Neural crest cell (in vitro differentiated cells): ENCODE results near the gene ADSS2. TPM values are rescaled to one million over a fixed set of nuclear protein-coding genes. Genes with fewer than 3 reads are reported as not detected.
"Not testable (repeated sequence)": the region's sequence is repeated elsewhere in the genome, so short reads cannot be mapped to it uniquely, and the experiment has no call there.

Experiments used
- DNase-seq: peaks from one replicate; pipeline ENCODE4 v3.0.0; 2021; ENCODE audit warnings: low read depth, mixed read lengths, low spot score
- H3K27ac Mint-ChIP-seq: one replicate; pipeline ENCODE4 v1.8.0; 2021; ENCODE audit warnings: mild to moderate bottlenecking, mixed read lengths; ENCODE audit not compliant: unreplicated experiment
- H3K27me3 Mint-ChIP-seq: 2 replicates; pipeline ENCODE4 v1.8.0; 2021; ENCODE audit warnings: low read depth, mild to moderate bottlenecking, mixed read lengths
- H3K36me3 Mint-ChIP-seq: 2 replicates; pipeline ENCODE4 v1.8.0; 2021; ENCODE audit warnings: low read depth, mild to moderate bottlenecking, mixed read lengths
- H3K4me1 Mint-ChIP-seq: 2 replicates; pipeline ENCODE4 v1.8.0; 2021; ENCODE audit warnings: mixed read lengths
- H3K4me3 Mint-ChIP-seq: one replicate; pipeline ENCODE4 v1.8.0; 2021; ENCODE audit warnings: mild to moderate bottlenecking, mixed read lengths
- H3K9me3 Mint-ChIP-seq: 2 replicates; pipeline ENCODE4 v1.8.0; 2021; ENCODE audit warnings: mixed read lengths
- total RNA-seq: library from RNA; stranded (reverse); gene quantifications from 2 replicates; pipeline ENCODE4 v1.2.1, GENCODE V29; 2021
- TF ChIP-seq, protein P1 (sequence below): fragments of 200-600 bp; sonication (generic); conservative IDR thresholded peaks from 2 replicates; pipeline ENCODE4 v1.5.0; 2021; ENCODE audit warnings: antibody characterized with exemption, mild to moderate bottlenecking

ADSS2 gene
- total RNA-seq, 1 donor from 2014 or later, result 66.2 TPM

DNA sequence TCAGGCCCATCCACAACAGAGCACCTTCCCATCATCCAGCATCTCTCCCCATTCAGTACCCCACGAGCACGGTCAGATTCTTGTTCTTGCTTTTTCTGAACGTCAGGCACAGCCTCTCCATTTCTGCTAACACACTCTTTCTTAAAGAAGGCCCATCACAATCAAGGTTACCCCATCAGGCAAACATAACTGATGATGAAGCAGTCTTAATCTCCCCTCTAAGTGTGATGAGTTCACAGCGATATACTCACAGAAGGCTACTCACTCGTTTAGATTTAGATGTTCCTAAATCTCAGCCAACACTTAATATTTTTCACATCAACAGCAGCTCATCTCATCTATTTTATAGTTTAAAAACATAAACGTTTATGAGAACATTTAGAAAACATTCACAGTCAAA is 75.6 kb downstream of the ADSS2 start:
- Mint-ChIP-seq H3K4me3 (no peak overlapping the region), H3K4me1 (no peaks in the 10 kb centered on the region), H3K36me3 (no peaks in the 10 kb centered on the region), H3K27ac (no peak overlapping the region), H3K27me3 (no peaks in the 10 kb centered on the region), H3K9me3 (peaks cover 3% of the 10 kb centered on the region)
- DNase-seq, result no peak
- TF ChIP-seq, protein P1, sequence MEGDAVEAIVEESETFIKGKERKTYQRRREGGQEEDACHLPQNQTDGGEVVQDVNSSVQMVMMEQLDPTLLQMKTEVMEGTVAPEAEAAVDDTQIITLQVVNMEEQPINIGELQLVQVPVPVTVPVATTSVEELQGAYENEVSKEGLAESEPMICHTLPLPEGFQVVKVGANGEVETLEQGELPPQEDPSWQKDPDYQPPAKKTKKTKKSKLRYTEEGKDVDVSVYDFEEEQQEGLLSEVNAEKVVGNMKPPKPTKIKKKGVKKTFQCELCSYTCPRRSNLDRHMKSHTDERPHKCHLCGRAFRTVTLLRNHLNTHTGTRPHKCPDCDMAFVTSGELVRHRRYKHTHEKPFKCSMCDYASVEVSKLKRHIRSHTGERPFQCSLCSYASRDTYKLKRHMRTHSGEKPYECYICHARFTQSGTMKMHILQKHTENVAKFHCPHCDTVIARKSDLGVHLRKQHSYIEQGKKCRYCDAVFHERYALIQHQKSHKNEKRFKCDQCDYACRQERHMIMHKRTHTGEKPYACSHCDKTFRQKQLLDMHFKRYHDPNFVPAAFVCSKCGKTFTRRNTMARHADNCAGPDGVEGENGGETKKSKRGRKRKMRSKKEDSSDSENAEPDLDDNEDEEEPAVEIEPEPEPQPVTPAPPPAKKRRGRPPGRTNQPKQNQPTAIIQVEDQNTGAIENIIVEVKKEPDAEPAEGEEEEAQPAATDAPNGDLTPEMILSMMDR, result no peak

DNA sequence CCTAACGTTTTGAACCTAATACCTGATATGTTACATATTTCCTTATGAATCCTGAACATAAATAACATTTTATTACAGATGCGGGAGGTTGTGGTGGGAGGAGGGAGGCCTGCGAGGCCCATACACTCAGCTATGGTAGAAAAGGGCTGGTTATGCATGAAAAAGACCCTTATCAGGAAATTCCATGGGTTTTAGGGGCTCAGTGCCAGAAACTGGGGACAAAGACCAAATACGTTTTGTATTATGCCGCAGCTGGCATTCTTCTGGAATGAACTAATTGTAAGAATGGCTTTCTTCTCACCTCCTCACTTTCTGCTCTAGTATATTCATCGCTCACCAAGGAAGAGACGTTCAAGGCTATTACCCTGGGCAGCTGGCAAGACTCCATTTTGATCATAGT is 76.7 kb downstream of the ADSS2 start:
- no peaks in the 10 kb centered on the region for H3K4me1 Mint-ChIP-seq
- no peak overlapping the region for H3K27ac Mint-ChIP-seq
- H3K36me3 Mint-ChIP-seq, result no peaks in the 10 kb centered on the region
- no peak overlapping the region for H3K4me3 Mint-ChIP-seq
- no peak for DNase-seq
- TF ChIP-seq, protein P1, result no peak
- H3K27me3 Mint-ChIP-seq, result no peaks in the 10 kb centered on the region
- H3K9me3 Mint-ChIP-seq, result peaks cover 3% of the 10 kb centered on the region

DNA sequence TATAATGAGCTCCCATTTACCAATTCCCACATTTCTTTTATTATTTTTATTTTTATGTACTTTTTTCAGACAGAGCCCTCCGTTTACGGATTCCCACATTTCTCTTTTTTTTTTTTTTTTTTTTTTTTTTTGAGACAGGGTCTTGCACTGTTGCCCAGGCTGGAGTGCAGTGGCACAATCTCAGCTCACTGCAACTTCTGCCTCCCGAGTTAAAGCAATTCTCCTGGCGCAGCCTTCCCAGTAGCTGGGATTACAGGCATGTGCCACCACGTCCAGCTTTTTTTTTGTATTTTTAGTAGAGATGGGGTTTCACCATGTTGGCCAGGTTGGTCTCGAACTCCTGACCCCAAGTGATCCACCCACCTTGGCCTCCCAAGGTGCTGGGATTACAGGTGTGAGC is 77.2 kb downstream of the ADSS2 start:
- not testable (repeated sequence) for H3K4me1 Mint-ChIP-seq, H3K27me3 Mint-ChIP-seq, DNase-seq, H3K27ac Mint-ChIP-seq, H3K4me3 Mint-ChIP-seq, H3K9me3 Mint-ChIP-seq, H3K36me3 Mint-ChIP-seq

DNA sequence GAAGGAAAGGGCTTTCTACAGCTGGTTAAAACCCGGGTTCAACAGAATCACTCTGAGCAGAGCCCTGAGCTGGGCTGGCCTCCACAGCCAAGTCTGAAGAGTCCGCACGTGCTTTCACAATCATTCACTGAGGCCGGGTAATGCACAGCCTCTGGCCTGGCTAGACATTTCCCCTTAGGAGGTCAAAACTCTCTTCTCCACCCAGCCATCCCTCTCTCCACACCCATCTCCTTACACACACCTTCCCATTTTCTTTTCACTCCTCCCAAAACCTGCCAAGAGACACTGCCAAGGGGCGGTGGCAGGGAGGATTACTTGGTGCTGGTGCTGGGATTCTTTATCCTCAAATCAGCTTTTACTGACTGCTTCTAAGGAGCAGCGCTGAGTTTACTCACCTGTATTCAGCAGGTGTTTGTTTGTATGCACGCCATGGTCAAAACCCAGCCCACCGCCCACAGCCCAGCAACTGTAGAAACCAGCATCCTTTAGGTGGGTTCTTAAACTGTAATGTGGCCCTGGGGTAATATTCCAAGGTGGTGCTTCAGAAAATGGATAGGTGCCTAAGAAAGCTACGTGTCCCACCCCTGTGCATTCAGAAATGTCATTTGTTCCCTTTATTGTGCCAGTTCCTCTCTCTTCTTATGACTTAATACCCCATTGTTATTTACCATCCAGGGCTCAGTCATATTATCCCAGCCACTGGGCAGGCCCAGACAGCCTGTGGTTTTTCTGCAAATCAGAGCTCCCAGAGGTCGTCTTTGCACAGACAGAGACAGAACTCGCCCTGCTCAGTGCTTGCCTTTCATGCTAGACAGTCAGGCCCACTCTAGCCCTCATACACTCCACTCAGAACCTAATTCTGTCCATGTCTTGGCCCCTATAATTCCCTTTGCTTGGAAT is 80.2 kb downstream of the ADSS2 start:
- Mint-ChIP-seq H3K4me1 (no peaks in the 10 kb centered on the region), H3K27ac (no peak overlapping the region), H3K27me3 (no peaks in the 10 kb centered on the region), H3K4me3 (no peak overlapping the region), H3K9me3 (peaks cover 3% of the 10 kb centered on the region), H3K36me3 (no peaks in the 10 kb centered on the region)
- no peak for DNase-seq
- TF ChIP-seq, protein P1, result no peak

DNA sequence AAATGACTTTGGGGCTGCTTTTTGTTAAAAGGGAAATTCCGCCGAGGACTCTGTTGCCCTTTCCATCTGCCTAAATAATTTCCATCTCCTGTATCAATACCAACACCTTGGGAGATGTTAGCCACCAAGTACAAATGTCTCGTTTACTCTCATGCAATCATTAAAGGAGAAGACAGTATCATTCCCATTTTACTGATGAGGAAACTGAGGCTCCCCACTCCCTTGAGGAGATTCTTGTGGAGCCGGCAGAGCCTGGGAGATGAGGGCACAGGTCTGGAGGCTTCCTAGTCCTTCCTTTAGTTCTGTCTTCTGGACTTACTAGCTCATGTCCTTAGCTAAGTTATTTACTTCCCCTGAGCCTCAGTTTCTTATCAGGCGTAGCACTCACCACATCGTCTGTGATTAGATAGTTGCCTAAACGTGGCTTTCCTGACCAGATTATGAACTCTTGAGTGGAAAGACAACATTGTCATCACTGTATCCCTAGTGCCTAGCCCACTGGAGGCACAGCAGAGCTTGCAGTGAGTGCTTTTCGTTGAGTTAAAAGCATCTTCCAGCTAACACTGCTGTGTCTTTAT is 81.6 kb downstream of the ADSS2 start:
- TF ChIP-seq, protein P1, result no peak
- Mint-ChIP-seq H3K9me3 (no peaks in the 10 kb centered on the region), H3K4me3 (no peak overlapping the region), H3K27me3 (no peaks in the 10 kb centered on the region), H3K27ac (no peak overlapping the region), H3K4me1 (no peaks in the 10 kb centered on the region), H3K36me3 (no peaks in the 10 kb centered on the region)
- DNase-seq, result no peak
